GM03348 (cell line): ENCODE results near the gene NDFIP2.
A peak's percentile ranks its signal among the peaks of the same experiment; 100 is the strongest.
"Not testable (repeated sequence)": the region's sequence is repeated elsewhere in the genome, so short reads cannot be mapped to it uniquely, and the experiment has no call there.

ENCODE experiments used
- DNase-seq: peaks from one replicate; pipeline ENCODE4 v3.0.0; 2012; ENCODE audit warnings: low spot score

NDFIP2 gene

GRCh38 chr13:79593121-79593520, 112.2 kb downstream of the NDFIP2 start:
- no peak for DNase-seq

- DNase-seq: peak; percentile 18
Measured at GRCh38 chr13:79593641-79594275, 112.8 kb downstream of the NDFIP2 start.

- DNase-seq: not testable (repeated sequence)
Measured at GRCh38 chr13:79600146-79600545, 119.2 kb downstream of the NDFIP2 start.

DNA sequence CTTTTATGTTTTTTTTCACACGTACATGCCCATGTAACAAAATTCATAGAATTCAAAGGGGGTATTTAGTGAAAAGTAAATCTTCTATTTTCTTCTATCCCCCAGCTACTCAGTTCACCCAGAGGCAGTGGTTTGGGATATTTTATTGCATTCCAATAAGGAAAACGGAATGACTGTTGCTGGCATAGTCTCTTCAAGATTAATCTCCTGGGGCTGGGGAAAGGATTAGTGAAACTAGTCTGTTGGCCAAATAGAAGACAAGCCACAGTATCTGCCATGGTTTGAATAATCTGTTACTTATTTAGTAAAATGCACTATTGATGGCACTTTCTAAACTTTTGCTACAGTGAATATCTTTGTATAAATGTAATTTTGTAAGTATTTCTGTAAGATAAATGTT, 122.0 kb downstream of the NDFIP2 start:
- no peak for DNase-seq

- DNase-seq: no peak
Measured at GRCh38 chr13:79604752-79605151, 123.8 kb downstream of the NDFIP2 start.
